NB4 (cell line): ENCODE data around the gene TCEA3.

ENCODE experiments used
- MYC ChIP-seq: IDR thresholded peaks from 2 replicates; pipeline ENCODE4 v1.6.1; 2011; ENCODE audit warnings: low read depth, low read length
- TF ChIP-seq, protein P1 (sequence below): IDR thresholded peaks from one replicate; pipeline ENCODE4 v1.5.1; 2012; ENCODE audit warnings: low read depth, low read length

DNA sequence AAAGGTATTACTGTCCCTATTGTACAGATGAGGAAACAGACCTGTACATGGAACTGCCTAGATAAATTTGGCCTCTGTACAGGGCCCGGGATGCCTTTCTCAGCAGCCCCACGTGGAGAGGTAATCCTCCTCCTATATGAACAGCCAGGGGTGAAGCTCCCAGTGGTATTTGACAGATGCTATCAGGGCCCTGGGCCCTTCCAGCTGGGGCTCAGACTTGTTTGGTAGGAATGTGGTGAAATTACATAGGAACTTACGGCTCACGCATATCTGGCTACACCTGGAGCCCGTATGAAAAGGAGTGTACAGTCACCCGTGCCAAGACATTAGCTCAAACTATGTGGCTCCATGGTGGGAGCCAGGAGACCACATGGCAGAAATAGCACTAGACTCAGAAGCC lies 24.8 kb upstream of the TCEA3 start:
- no peak for TF ChIP-seq MYC
- TF ChIP-seq, protein P1, sequence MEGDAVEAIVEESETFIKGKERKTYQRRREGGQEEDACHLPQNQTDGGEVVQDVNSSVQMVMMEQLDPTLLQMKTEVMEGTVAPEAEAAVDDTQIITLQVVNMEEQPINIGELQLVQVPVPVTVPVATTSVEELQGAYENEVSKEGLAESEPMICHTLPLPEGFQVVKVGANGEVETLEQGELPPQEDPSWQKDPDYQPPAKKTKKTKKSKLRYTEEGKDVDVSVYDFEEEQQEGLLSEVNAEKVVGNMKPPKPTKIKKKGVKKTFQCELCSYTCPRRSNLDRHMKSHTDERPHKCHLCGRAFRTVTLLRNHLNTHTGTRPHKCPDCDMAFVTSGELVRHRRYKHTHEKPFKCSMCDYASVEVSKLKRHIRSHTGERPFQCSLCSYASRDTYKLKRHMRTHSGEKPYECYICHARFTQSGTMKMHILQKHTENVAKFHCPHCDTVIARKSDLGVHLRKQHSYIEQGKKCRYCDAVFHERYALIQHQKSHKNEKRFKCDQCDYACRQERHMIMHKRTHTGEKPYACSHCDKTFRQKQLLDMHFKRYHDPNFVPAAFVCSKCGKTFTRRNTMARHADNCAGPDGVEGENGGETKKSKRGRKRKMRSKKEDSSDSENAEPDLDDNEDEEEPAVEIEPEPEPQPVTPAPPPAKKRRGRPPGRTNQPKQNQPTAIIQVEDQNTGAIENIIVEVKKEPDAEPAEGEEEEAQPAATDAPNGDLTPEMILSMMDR, result no peak
